ENCODE measurements around the gene PCDHA6. TPM values are rescaled to one million over a fixed set of nuclear protein-coding genes. Genes with fewer than 3 reads are reported as not detected.
A peak's percentile ranks its signal among the peaks of the same experiment; 100 is the strongest.
"Not testable (repeated sequence)": the region's sequence is repeated elsewhere in the genome, so short reads cannot be mapped to it uniquely, and the experiment has no call there.

Gene PCDHA6, protein sequence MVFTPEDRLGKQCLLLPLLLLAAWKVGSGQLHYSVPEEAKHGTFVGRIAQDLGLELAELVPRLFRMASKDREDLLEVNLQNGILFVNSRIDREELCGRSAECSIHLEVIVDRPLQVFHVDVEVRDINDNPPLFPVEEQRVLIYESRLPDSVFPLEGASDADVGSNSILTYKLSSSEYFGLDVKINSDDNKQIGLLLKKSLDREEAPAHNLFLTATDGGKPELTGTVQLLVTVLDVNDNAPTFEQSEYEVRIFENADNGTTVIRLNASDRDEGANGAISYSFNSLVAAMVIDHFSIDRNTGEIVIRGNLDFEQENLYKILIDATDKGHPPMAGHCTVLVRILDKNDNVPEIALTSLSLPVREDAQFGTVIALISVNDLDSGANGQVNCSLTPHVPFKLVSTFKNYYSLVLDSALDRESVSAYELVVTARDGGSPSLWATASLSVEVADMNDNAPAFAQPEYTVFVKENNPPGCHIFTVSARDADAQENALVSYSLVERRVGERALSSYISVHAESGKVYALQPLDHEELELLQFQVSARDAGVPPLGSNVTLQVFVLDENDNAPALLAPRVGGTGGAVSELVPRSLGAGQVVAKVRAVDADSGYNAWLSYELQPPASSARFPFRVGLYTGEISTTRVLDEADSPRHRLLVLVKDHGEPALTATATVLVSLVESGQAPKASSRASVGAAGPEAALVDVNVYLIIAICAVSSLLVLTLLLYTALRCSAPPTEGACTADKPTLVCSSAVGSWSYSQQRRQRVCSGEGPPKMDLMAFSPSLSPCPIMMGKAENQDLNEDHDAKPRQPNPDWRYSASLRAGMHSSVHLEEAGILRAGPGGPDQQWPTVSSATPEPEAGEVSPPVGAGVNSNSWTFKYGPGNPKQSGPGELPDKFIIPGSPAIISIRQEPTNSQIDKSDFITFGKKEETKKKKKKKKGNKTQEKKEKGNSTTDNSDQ
- 1 to 10 TPM in 4 of 6 donors, under 1 TPM in 2; 0.31 to 1.7 (median 1.1) TPM for total RNA-seq
- 1 to 10 TPM in 1 of 2 donors, under 1 TPM in 1; 0.42 to 1.6 TPM for polyA plus RNA-seq

DNA sequence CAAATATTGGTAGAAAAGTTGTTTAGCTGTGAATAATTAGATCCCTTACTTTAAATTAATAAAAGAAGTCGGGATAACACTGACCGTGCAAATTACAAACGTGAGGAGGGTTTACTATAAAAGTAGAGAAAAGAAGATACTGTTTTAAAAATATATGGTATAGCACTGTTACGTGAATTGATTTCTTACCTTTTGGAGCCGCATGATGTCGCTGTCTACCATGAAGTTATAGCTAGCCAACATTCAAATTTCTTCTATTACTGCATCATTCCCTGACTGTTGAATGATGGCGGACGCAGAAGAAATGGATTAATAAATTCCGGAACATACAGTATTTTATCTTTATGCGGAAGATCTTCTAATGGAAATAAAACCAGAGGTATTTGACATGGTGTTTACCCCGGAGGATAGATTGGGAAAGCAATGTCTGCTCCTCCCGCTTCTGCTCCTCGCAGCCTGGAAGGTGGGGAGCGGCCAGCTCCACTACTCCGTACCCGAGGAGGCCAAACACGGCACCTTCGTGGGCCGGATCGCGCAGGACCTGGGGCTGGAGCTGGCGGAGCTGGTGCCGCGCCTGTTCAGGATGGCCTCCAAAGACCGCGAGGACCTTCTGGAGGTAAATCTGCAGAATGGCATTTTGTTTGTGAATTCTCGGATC, at the start of gene PCDHA6:
TSS of gene PCDHA6 (plus strand) at position 257 of the 658 bp plus-strand sequence. CDS start at position 389, 132 bp downstream.
- Histone ChIP-seq H3K27me3 (no peaks in the 10 kb centered on the region), H3K36me3 (no peaks in the 10 kb centered on the region), H3K4me1 (no peaks in the 10 kb centered on the region), H3K9me3 (no peaks in the 10 kb centered on the region), H3K27ac (no peak within 1 kb of the TSS), H3K4me3 (peak within 1 kb of the TSS in 2 of 4 donors; percentile 13 to 20)
- DNase-seq = peak in 1 of 6 donors; percentile 33
- TF ChIP-seq, protein P1, sequence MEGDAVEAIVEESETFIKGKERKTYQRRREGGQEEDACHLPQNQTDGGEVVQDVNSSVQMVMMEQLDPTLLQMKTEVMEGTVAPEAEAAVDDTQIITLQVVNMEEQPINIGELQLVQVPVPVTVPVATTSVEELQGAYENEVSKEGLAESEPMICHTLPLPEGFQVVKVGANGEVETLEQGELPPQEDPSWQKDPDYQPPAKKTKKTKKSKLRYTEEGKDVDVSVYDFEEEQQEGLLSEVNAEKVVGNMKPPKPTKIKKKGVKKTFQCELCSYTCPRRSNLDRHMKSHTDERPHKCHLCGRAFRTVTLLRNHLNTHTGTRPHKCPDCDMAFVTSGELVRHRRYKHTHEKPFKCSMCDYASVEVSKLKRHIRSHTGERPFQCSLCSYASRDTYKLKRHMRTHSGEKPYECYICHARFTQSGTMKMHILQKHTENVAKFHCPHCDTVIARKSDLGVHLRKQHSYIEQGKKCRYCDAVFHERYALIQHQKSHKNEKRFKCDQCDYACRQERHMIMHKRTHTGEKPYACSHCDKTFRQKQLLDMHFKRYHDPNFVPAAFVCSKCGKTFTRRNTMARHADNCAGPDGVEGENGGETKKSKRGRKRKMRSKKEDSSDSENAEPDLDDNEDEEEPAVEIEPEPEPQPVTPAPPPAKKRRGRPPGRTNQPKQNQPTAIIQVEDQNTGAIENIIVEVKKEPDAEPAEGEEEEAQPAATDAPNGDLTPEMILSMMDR (IDR thresholded peaks at IDR 0.05) = no peak
- 17% methylated on average over 27 of the region's 27 CpGs for WGBS, 2 donors
- FAIRE-seq = no peak
- intact Hi-C loops (cut with DNase I) = no loop called here
- ATAC-seq = peak in 2 of 4 donors; percentile 72 to 80

DNA sequence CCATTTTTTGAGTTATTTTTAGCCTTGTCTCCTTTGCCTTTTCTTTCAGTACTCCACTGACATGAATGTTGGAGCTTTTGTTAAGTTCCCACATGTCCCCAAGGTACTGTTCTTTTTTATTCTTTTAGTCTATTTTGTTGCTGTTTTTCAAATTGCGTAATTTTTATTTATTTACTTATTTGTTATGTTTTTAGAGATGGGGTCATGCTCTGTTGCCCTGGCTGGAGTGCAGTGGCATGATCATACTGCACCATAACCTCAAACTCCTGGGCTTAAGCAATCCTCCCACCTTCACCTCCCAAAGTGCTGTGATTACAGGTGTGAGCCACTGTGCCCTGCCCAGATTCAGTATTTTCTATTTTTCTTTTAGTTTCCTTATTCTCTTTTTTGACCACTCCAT, 47.2 kb upstream of the PCDHA6 start:
- no peak overlapping the region for H3K4me3 ChIP-seq
- intact Hi-C loops (cut with DNase I) = no loop called here
- H3K4me1 ChIP-seq = no peaks in the 10 kb centered on the region
- H3K27me3 ChIP-seq = peaks cover 0 to 6% (median 0%) of the 10 kb centered on the region in 4 donors
- no peak for ATAC-seq
- no peaks in the 10 kb centered on the region for H3K36me3 ChIP-seq
- H3K27ac ChIP-seq = no peak overlapping the region
- FAIRE-seq = no peak
- TF ChIP-seq, protein P1 (IDR thresholded peaks at IDR 0.05) = no peak
- H3K9me3 ChIP-seq = peaks cover 0 to 4% (median 0%) of the 10 kb centered on the region in 4 donors
- WGBS, 2 donors = 65 to 92% methylated on average over 1 of the region's 1 CpG
- no peak for DNase-seq

DNA sequence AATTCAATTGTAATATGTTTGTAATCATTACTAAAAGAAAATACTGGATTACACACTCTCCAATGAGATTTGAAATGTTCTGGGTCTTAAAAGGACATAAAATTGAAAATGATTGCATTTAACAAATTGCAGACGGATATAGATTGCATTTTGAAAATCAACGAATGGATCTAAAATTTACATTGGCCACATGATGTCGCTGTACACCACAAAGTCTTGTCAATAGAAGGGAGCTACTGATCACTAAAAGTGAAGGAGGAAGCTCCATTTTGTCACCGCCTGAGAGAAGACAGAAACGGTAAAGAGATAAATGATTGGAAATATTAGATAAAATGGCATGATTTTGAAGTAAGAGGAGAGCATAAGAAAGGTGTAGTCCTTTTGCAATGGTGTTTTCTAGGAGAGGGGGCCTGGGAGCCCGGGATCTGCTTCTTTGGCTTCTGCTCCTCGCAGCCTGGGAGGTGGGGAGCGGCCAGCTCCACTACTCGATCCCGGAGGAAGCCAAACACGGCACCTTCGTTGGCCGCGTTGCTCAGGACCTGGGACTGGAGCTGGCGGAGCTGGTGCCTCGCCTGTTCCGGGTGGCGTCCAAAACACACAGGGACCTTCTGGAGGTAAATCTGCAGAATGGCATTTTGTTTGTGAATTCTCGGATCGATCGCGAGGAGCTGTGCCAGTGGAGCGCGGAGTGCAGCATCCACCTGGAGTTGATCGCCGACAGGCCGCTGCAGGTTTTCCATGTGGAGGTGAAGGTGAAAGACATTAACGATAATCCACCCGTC, 41.7 kb upstream of the PCDHA6 start, which contains the start of gene PCDHA1:
TSS of gene PCDHA1 (plus strand) at position 236 of the 782 bp plus-strand sequence.
- ATAC-seq (no peak), FAIRE-seq (no peak), DNase-seq (no peak)
- intact Hi-C loops (cut with DNase I) = no loop called here
- TF ChIP-seq, protein P1 (IDR thresholded peaks at IDR 0.05) = no peak
- Histone ChIP-seq H3K27ac (no peak within 1 kb of the TSS), H3K4me3 (no peak within 1 kb of the TSS), H3K4me1 (no peaks in the 10 kb centered on the region), H3K27me3 (peaks cover 0 to 7% (median 3%) of the 10 kb centered on the region in 4 donors), H3K36me3 (no peaks in the 10 kb centered on the region), H3K9me3 (no peaks in the 10 kb centered on the region)
- WGBS, 2 donors = 13 to 14% methylated on average over 29 of the region's 29 CpGs

DNA sequence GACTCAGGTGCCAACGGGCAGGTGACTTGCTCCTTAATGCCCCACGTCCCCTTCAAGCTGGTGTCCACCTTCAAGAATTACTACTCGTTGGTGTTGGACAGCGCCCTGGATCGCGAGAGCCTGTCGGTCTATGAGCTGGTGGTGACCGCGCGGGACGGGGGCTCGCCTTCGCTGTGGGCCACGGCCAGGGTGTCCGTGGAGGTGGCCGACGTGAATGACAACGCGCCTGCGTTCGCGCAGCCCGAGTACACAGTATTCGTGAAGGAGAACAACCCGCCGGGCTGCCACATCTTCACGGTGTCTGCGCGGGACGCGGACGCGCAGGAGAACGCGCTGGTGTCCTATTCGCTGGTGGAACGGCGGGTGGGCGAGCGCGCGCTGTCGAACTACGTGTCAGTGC, 40.3 kb upstream of the PCDHA6 start:
- H3K36me3 ChIP-seq; ATAC-seq; H3K27ac ChIP-seq; H3K9me3 ChIP-seq; H3K4me3 ChIP-seq; intact Hi-C loops (cut with DNase I); FAIRE-seq; H3K4me1 ChIP-seq; H3K27me3 ChIP-seq; DNase-seq: not testable (repeated sequence)
- whole genome bisulfite sequencing, 2 donors = 23 to 30% methylated on average over 44 of the region's 44 CpGs

DNA sequence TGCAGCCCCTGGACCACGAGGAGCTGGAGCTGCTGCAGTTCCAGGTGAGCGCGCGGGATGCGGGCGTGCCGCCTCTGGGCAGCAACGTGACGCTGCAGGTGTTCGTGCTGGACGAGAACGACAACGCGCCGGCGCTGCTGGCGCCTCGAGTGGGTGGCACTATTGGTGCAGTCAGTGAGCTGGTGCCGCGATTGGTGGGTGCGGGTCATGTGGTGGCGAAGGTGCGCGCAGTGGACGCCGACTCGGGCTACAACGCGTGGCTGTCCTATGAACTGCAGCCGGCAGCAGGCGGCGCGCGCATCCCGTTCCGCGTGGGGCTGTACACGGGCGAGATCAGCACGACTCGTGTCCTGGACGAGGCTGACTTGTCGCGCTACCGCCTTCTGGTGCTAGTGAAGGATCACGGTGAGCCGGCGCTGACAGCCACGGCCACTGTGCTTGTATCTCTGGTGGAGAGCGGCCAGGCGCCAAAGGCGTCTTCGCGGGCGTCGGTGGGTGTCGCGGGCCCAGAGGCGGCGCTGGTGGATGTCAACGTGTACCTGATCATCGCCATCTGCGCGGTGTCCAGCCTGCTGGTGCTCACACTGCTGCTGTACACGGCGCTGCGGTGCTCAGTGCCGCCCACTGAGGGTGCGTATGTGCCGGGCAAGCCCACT, 39.8 kb upstream of the PCDHA6 start:
- peak in 1 of 6 donors; percentile 43 for DNase-seq
- H3K9me3 ChIP-seq; H3K27ac ChIP-seq; H3K4me3 ChIP-seq; H3K27me3 ChIP-seq; ATAC-seq; intact Hi-C loops (cut with DNase I); FAIRE-seq; H3K36me3 ChIP-seq; H3K4me1 ChIP-seq: not testable (repeated sequence)
- WGBS, 2 donors = 25 to 28% methylated on average over 70 of the region's 70 CpGs

All from pancreas (tissue), 10 donors.